HepG2 (cell line): ENCODE data around the gene RPL36. TPM values are rescaled to one million over a fixed set of nuclear protein-coding genes. Genes with fewer than 3 reads are reported as not detected.

Experiments used
- ATAC-seq: fragments of 200-7000 bp; cut with Tn5 transposase; 3 replicates; pipeline ENCODE4 v1.9.1; 2020; ENCODE audit warnings: mild to moderate bottlenecking, moderate library complexity
- BruUV-seq: library from RNA; stranded (reverse); fragments of 400-500 nt; replicated peaks from 2 replicates; lab custom pipeline; 2021; lab: Mats Ljungman, UMichigan
- CTCF ChIA-PET: fragments of 300-600 bp; formaldehyde crosslinking; extraction: SDS; loops from one replicate; lab custom pipeline; 2021; ENCODE audit warnings: low total read pairs, inconsistent platforms, low intra/inter-chr PET ratio; lab: Yijun Ruan, JAX
- POLR2A ChIA-PET: fragments of 350-600 bp; sonication (Branson Sonifier 250); formaldehyde crosslinking; loops from one replicate; lab custom pipeline; 2020; ENCODE audit warnings: antibody characterized with exemption, inconsistent platforms; lab: Yijun Ruan, JAX
- DNase-seq: peaks from one replicate; pipeline ENCODE4 v3.0.0-alpha.2; 2015; ENCODE audit warnings: low spot score
- FAIRE-seq: peaks from 3 replicates; lab custom pipeline; 2011; peaks lifted over from hg19 to GRCh38; lab: Jason Lieb, UNC
- H2AFZ ChIP-seq: one replicate; pipeline ENCODE4 v1.6.1; 2011; ENCODE audit warnings: low read length, inconsistent platforms
- H3K27ac ChIP-seq: fragments of 300-600 bp; 3 replicates; pipeline ENCODE4 v1.8.0; 2011; ENCODE audit warnings: mixed run types, mild to moderate bottlenecking, mixed read lengths, low read length, inconsistent platforms; ENCODE audit not compliant: insufficient read depth; ENCODE audit errors: extremely low read length
- H3K27me3 ChIP-seq, 2 experiments: fragments of 200-600 bp in 1 of 2; 2 replicates in 1 of 2; 3 replicates in 1 of 2; pipeline versions ENCODE4 v1.6.0 to v1.8.0; 2011; ENCODE audit warnings: low read length in 2 of 2, mild to moderate bottlenecking in 2 of 2, moderate library complexity in 2 of 2, inconsistent platforms in 1 of 2; ENCODE audit not compliant: insufficient read depth in 2 of 2, control insufficient read depth in 1 of 2
- H3K36me3 ChIP-seq, 2 experiments: fragments of 200-600 bp in 1 of 2; replicated peaks in 1 of 2; 2 replicates in 1 of 2; 3 replicates in 1 of 2; pipeline versions ENCODE4 v1.5.1 to v1.8.0; 2011; ENCODE audit warnings: low read length in 2 of 2, inconsistent platforms in 1 of 2; ENCODE audit not compliant: insufficient read depth in 2 of 2, control insufficient read depth in 1 of 2
- H3K4me1 ChIP-seq: 2 replicates; pipeline ENCODE4 v1.5.1; 2012; ENCODE audit warnings: low read length, inconsistent platforms; ENCODE audit not compliant: insufficient read depth
- H3K4me2 ChIP-seq: 2 replicates; pipeline ENCODE4 v1.6.0; 2011; ENCODE audit warnings: low read depth, low read length, inconsistent platforms
- H3K4me3 ChIP-seq, 3 experiments: fragments of 200-600 bp in 1 of 3; sonication (generic), shearing (Covaris generic) in 1 of 3; replicated peaks in 1 of 3; 2 replicates each; pipeline ENCODE4 v1.5.1; 2011 to 2016; ENCODE audit warnings: low read length in 3 of 3, inconsistent platforms in 2 of 3, low read depth in 2 of 3, mild to moderate bottlenecking in 2 of 3, control low read depth in 1 of 3, mixed read lengths in 1 of 3; ENCODE audit not compliant: insufficient read depth in 1 of 3
- H3K79me2 ChIP-seq: one replicate; pipeline ENCODE4 v1.6.1; 2011; ENCODE audit warnings: low read length, inconsistent platforms; ENCODE audit not compliant: insufficient read depth
- H3K9ac ChIP-seq: 2 replicates; pipeline ENCODE4 v1.6.0; 2011; ENCODE audit warnings: mild to moderate bottlenecking, low read depth, low read length, inconsistent platforms; ENCODE audit not compliant: insufficient read depth
- H3K9me3 ChIP-seq: 2 replicates; pipeline ENCODE4 v1.5.1; 2012; ENCODE audit warnings: mild to moderate bottlenecking, low read length
- H4K20me1 ChIP-seq: 2 replicates; pipeline ENCODE4 v1.6.0; 2011; ENCODE audit warnings: inconsistent platforms, mild to moderate bottlenecking, low read length, moderate library complexity; ENCODE audit not compliant: insufficient read depth
- HDAC1 ChIP-seq: sonication (generic); formaldehyde crosslinking; IDR thresholded peaks from 2 replicates; pipeline ENCODE4 v1.5.1; 2020; ENCODE audit warnings: mild to moderate bottlenecking, missing genetic modification reagents
- HNRNPLL ChIP-seq: fragments of 200-400 bp; formaldehyde crosslinking; IDR thresholded peaks from 2 replicates; pipeline ENCODE4 v1.6.1; 2017; ENCODE audit warnings: mild to moderate bottlenecking, low read depth, low read length; ENCODE audit not compliant: poor library complexity, severe bottlenecking
- KDM5B ChIP-seq: sonication (generic); formaldehyde crosslinking; IDR thresholded peaks from 2 replicates; pipeline ENCODE4 v1.4.0; 2020; ENCODE audit warnings: missing genetic modification reagents, mild to moderate bottlenecking, borderline replicate concordance
- MED13 ChIP-seq: sonication (generic); formaldehyde crosslinking; IDR thresholded peaks from 2 replicates; pipeline ENCODE4 v1.5.0; 2020; ENCODE audit warnings: missing genetic modification reagents
- SYNCRIP ChIP-seq: fragments of 200-400 bp; formaldehyde crosslinking; IDR thresholded peaks from 2 replicates; pipeline ENCODE4 v1.6.1; 2018; ENCODE audit warnings: mild to moderate bottlenecking, low read depth, low read length; ENCODE audit not compliant: insufficient read depth
- ZFP36L2 ChIP-seq: sonication (generic); formaldehyde crosslinking; IDR thresholded peaks from 2 replicates; pipeline ENCODE4 v1.4.0; 2020; ENCODE audit warnings: missing genetic modification reagents
- ZFP62 ChIP-seq: sonication (generic); formaldehyde crosslinking; IDR thresholded peaks from 2 replicates; pipeline ENCODE4 v1.4.0; 2020; ENCODE audit warnings: missing genetic modification reagents
- ZNF20 ChIP-seq: sonication (generic); formaldehyde crosslinking; IDR thresholded peaks from 2 replicates; pipeline ENCODE4 v1.4.0; 2020; ENCODE audit warnings: mild to moderate bottlenecking, moderate library complexity, missing genetic modification reagents
- ZNF264 ChIP-seq: sonication (generic); formaldehyde crosslinking; IDR thresholded peaks from 2 replicates; pipeline ENCODE4 v1.4.0; 2020; ENCODE audit warnings: missing genetic modification reagents
- ZNF367 ChIP-seq: sonication (generic); formaldehyde crosslinking; IDR thresholded peaks from 2 replicates; pipeline ENCODE4 v1.4.0; 2020; ENCODE audit warnings: missing genetic modification reagents, borderline replicate concordance
- ZNF552 ChIP-seq: sonication (generic); formaldehyde crosslinking; IDR thresholded peaks from 2 replicates; pipeline ENCODE4 v1.9.0; 2022; ENCODE audit warnings: missing genetic modification reagents, mild to moderate bottlenecking, borderline replicate concordance
- ZNF605 ChIP-seq: sonication (generic); formaldehyde crosslinking; IDR thresholded peaks from 2 replicates; pipeline ENCODE4 v1.8.0; 2022; ENCODE audit warnings: mild to moderate bottlenecking, missing genetic modification reagents
- ZNF780A ChIP-seq: sonication (generic); formaldehyde crosslinking; IDR thresholded peaks from 2 replicates; pipeline ENCODE4 v1.8.0; 2022; ENCODE audit warnings: mild to moderate bottlenecking, missing genetic modification reagents, moderate library complexity
- ZNF790 ChIP-seq: sonication (generic); formaldehyde crosslinking; IDR thresholded peaks from 2 replicates; pipeline ENCODE4 v1.8.0; 2022; ENCODE audit warnings: missing genetic modification reagents, mild to moderate bottlenecking, borderline replicate concordance
- WGBS: methylation state at CpG from one replicate; pipeline ENCODE4 v1.1.6; 2017; ENCODE audit warnings: low lambda C conversion rate; 5-methylcytosine and 5-hydroxymethylcytosine counted together
- in situ Hi-C: cut with HindIII; loops from 2 replicates; pipeline ENCODE4 v1.10.0; 2017; ENCODE audit warnings: low pct_unique_long_range_greater_than_20kb; ENCODE audit not compliant: extremely low pct_ligation_motif_present
- intact Hi-C: fragments of 100-400 bp; cut with micrococcal nuclease; formaldehyde crosslinking; loops from one replicate; pipeline ENCODE4 v1.10.0; 2022; ENCODE audit not compliant: unreplicated experiment
- polyA plus RNA-seq, 8 experiments: library from polyadenylated mRNA; depleted of rRNA in 3 of 8; stranded (reverse) in 7 of 8; unstranded in 1 of 8; fragments of >200 nt; fragmentation: Illumina TruSeq in 4 of 8; extraction: Trizol in 4 of 8; gene quantifications; 2 replicates each; pipeline versions ENCODE4 v1.2.1 to v1.2.3, GENCODE V29; 2011 to 2016; ENCODE audit warnings: low read depth in 4 of 8, missing spikeins in 1 of 8, mixed read lengths in 1 of 8; ENCODE audit not compliant: insufficient read depth in 1 of 8
- total RNA-seq, 5 experiments: library from RNA; depleted of rRNA; stranded (reverse); fragments of >200 nt; fragmentation: Illumina TruSeq; extraction: Trizol; gene quantifications; 2 replicates each; pipeline ENCODE4 v1.2.3, GENCODE V29; 2016; ENCODE audit warnings: low read depth in 1 of 5
- TF ChIP-seq, protein P1 (sequence below): sonication (generic); formaldehyde crosslinking; IDR thresholded peaks from 2 replicates; pipeline ENCODE4 v1.4.0; 2020; ENCODE audit warnings: missing genetic modification reagents, borderline replicate concordance
- TF ChIP-seq, protein P2 (sequence below): sonication (generic); formaldehyde crosslinking; IDR thresholded peaks from 2 replicates; pipeline ENCODE4 v1.5.1; 2020; ENCODE audit warnings: mild to moderate bottlenecking, moderate library complexity, missing genetic modification reagents
- TF ChIP-seq, protein P3 (sequence below): sonication (generic); formaldehyde crosslinking; IDR thresholded peaks from 2 replicates; pipeline ENCODE4 v1.9.0; 2021; ENCODE audit warnings: missing genetic modification reagents, mild to moderate bottlenecking, borderline replicate concordance

Gene RPL36
- total and polyA plus RNA-seq, 2 of the 13 experiments (the other 11 are each of a cell fraction or from before 2014, with no cell fraction given), result 706 to 740 TPM

DNA sequence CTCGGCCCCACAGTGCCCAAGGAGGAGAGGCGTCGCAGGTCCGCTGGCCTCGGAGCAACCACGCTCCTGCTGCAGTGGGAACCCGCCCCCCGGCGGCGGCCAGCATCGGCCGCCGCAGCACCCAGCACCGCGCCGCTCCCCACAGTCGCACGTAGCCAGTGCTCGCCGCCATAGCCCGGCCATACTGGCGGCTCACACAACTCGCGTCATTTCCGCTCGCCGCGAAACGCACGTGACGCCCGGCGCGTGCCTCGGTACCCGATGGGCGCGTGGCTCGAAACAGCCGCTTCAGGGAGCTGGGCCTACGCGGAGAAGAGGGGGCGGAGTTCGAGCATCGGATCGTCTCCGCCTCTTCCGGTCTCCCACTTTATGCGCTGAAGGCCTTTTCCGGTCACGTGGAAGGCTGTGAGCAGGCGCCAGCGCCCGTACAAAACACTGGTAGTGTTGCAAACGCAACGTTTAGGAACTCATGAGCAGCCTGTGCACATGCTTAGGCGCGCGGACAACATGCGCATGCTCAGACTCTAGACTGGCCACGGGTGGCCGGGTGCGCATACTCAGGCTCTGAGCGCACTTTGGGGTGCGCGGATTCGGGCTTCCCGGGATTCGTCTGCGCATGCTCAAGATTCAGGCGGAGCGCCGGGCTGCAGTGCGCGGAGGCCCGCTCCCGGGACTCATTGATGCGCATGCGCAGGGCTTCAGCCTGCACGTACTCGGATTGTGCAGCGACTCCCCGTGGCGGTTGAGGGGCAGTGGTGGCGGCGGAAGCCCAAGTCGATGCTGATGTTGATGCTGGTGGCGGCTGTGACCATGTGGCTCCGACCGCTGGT, 30.1 kb downstream of the RPL36 start, which contains the start of the genes CATSPERD and LONP1 (continued):
- TF ChIP-seq ZNF264 (CRISPR knock-in tag), result peak; percentile 70; the same call in 1 of the 2 replicates
- TF ChIP-seq, protein P1, sequence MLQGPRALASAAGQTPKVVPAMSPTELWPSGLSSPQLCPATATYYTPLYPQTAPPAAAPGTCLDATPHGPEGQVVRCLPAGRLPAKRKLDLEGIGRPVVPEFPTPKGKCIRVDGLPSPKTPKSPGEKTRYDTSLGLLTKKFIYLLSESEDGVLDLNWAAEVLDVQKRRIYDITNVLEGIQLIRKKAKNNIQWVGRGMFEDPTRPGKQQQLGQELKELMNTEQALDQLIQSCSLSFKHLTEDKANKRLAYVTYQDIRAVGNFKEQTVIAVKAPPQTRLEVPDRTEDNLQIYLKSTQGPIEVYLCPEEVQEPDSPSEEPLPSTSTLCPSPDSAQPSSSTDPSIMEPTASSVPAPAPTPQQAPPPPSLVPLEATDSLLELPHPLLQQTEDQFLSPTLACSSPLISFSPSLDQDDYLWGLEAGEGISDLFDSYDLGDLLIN (CRISPR knock-in tag), result no peak
- TF ChIP-seq ZNF605 (CRISPR knock-in tag), result peak; percentile 98
- TF ChIP-seq, all 625 proteins: peak for 368

DNA sequence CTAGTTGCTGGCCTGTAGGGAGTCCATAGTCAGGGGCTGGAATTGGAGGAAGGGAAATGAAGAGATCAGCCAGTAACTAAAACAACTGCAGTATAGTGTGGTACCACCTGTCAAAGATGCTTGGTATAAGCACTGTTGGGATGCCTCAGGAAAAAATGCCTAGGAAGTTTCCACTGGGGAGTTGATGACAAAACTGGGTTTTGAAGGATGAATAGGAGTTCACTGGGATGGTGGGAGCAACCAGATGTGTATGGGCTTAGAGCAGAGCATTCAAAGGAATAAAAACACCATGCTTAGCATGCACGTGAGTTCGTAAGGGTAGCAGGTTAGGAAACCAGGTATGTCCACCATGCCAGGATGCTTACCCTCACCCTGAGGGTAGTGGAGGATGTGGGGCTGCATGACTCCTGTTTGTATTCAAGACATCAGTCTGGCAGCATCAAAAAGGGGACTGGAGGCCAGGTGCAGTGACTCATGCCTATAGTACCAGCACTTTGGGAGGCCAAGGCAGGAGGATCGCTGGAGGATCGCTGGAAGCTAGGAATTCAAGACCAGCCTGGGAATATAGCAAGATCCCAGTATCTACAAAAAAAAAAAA, 37.5 kb downstream of the RPL36 start:
- intact Hi-C loops (no loop called here), in situ Hi-C loops (no loop called here)
- H4K20me1 ChIP-seq, result no peaks in the 10 kb centered on the region
- no peaks in the 10 kb centered on the region for H3K27me3 ChIP-seq
- H3K4me1 ChIP-seq, result no peaks in the 10 kb centered on the region
- no peak overlapping the region for H3K9ac ChIP-seq
- H3K36me3 ChIP-seq, result no peaks in the 10 kb centered on the region
- no peaks in the 10 kb centered on the region; the same call in 1 of the 2 replicates for H3K9me3 ChIP-seq
- 33% methylated on average over 4 of the region's 4 CpGs for WGBS
- POLR2A ChIA-PET, result no interaction called here
- no peak for FAIRE-seq
- H2AFZ ChIP-seq, result no peak overlapping the region
- no peak overlapping the region for H3K4me3 ChIP-seq
- CTCF ChIA-PET, result no interaction called here
- ATAC-seq, result no peak
- DNase-seq, result no peak
- H3K4me2 ChIP-seq, result no peak overlapping the region
- TF ChIP-seq HNRNPLL, result no peak
- no peak for TF ChIP-seq HDAC1 (CRISPR knock-in tag)
- TF ChIP-seq, protein P2, sequence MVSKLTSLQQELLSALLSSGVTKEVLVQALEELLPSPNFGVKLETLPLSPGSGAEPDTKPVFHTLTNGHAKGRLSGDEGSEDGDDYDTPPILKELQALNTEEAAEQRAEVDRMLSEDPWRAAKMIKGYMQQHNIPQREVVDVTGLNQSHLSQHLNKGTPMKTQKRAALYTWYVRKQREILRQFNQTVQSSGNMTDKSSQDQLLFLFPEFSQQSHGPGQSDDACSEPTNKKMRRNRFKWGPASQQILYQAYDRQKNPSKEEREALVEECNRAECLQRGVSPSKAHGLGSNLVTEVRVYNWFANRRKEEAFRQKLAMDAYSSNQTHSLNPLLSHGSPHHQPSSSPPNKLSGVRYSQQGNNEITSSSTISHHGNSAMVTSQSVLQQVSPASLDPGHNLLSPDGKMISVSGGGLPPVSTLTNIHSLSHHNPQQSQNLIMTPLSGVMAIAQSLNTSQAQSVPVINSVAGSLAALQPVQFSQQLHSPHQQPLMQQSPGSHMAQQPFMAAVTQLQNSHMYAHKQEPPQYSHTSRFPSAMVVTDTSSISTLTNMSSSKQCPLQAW (CRISPR knock-in tag), result no peak
- no peak for TF ChIP-seq SYNCRIP
- TF ChIP-seq ZNF20 (CRISPR knock-in tag), result no peak
- TF ChIP-seq, protein P3, sequence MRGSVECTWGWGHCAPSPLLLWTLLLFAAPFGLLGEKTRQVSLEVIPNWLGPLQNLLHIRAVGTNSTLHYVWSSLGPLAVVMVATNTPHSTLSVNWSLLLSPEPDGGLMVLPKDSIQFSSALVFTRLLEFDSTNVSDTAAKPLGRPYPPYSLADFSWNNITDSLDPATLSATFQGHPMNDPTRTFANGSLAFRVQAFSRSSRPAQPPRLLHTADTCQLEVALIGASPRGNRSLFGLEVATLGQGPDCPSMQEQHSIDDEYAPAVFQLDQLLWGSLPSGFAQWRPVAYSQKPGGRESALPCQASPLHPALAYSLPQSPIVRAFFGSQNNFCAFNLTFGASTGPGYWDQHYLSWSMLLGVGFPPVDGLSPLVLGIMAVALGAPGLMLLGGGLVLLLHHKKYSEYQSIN (CRISPR knock-in tag), result no peak
- TF ChIP-seq KDM5B, result no peak
- TF ChIP-seq ZNF552 (CRISPR knock-in tag), result no peak
- TF ChIP-seq ZNF780A, result no peak
- TF ChIP-seq ZNF367 (CRISPR knock-in tag), result no peak
- no peak for TF ChIP-seq ZFP62
- no peak for TF ChIP-seq ZNF790
- TF ChIP-seq ZFP36L2 (CRISPR knock-in tag), result no peak
- TF ChIP-seq MED13 (CRISPR knock-in tag), result no peak
- BruUV-seq, result no TSS peak
- H3K79me2 ChIP-seq, result no peaks in the 10 kb centered on the region
- H3K27ac ChIP-seq, result no peak overlapping the region
